ENCODE results near the gene SMTNL2.
"Not testable (repeated sequence)": the region's sequence is repeated elsewhere in the genome, so short reads cannot be mapped to it uniquely, and the experiment has no call there.

SMTNL2 gene

GRCh38 chr17:4585638-4585994 is 1.3 kb downstream of the SMTNL2 start:
- no peak for DNase-seq (ENCODE audit: low read depth)

DNA sequence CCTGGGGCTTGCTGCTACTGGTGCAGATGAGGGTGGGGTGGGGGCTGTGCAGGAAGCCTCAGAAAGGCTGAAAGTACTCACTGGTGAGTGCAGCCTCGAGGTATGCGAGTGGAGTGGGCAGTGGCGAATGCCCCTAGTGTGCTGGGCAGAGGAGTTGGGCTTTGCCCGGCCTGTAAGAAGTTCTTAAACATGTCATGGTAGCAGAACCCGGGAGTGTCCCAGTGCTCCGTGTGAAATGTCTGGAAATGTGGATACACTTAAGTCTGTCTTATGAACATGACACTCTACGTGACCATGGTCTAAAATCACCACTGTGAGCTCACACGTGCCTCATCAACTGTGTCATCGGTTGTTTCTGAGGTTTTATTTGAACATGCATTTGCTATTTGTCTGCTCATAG is 1.7 kb downstream of the SMTNL2 start:
- no peak for DNase-seq (ENCODE audit: low read depth)

DNA sequence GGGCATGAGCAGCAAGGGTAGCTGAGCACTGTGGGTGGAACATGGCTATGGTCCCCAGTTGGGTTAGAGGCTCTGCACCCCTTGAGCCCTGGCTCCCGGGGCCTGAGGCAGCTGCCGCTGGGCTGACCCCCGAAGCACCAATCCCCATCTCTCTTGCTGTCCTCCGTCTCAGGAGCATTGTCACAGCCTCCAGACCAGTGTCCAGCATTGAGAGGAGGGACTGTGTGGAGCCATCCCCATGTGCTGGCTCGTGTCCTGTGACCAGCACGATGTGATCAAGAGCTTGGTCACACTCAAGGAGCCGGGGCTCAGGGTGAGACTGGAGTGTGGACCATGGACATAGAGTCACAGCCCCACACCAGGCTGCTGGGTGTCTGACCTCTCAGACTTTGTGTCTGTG is 2.9 kb downstream of the SMTNL2 start:
- no peak for DNase-seq (ENCODE audit: low read depth)

GRCh38 chr17:4587803-4588202 is 3.5 kb downstream of the SMTNL2 start:
- DNase-seq (ENCODE audit: low read depth) = no peak

DNA sequence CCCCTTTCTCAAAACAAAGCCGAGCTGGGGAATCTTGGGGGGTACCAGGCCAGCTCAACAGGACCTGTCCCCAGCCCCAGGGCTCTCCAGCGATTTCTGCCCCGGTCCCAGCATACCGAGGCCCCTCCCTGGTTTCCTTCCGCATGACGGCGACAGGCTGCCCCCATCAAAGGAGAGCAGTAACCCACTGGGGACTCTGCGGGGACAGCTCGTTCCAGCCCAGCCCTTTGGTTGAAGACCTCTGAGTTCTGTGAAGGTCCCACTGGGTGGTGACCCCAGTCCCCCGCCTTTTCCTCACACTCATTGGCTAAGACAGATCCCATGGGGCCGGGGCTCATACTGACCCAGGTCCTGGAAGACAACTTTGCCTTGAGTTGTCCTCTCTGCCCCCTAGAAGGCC is 4.1 kb downstream of the SMTNL2 start:
- no peak for DNase-seq (ENCODE audit: low read depth)

- DNase-seq (ENCODE audit: low read depth) = no peak
Observed at GRCh38 chr17:4588898-4589625, 4.7 kb downstream of the SMTNL2 start.

DNA sequence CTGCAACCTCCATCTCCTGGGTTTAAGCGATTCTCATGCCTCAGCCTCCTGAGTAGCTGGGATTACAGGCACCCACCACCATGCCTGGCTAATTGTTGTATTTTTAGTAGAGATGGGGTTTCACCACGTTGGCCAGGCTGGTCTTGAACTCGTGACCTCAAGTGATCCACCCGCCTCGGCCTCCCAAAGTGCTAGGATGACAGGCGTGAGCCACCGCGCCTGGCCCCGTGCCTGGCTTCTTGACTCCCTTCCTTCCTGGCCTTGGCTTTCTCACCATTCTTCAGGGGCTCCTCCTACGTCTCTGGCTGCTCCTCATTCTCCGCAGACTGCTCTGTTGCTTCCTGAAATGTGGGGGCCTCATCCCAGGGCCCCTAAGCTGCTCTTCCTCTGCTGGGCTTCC is 5.7 kb downstream of the SMTNL2 start:
- DNase-seq (ENCODE audit: low read depth) = not testable (repeated sequence)

GRCh38 chr17:4590981-4591453 is 6.7 kb downstream of the SMTNL2 start:
- DNase-seq (ENCODE audit: low read depth) = no peak

GRCh38 chr17:4591529-4591928 is 7.2 kb downstream of the SMTNL2 start:
- no peak for DNase-seq (ENCODE audit: low read depth)

DNA sequence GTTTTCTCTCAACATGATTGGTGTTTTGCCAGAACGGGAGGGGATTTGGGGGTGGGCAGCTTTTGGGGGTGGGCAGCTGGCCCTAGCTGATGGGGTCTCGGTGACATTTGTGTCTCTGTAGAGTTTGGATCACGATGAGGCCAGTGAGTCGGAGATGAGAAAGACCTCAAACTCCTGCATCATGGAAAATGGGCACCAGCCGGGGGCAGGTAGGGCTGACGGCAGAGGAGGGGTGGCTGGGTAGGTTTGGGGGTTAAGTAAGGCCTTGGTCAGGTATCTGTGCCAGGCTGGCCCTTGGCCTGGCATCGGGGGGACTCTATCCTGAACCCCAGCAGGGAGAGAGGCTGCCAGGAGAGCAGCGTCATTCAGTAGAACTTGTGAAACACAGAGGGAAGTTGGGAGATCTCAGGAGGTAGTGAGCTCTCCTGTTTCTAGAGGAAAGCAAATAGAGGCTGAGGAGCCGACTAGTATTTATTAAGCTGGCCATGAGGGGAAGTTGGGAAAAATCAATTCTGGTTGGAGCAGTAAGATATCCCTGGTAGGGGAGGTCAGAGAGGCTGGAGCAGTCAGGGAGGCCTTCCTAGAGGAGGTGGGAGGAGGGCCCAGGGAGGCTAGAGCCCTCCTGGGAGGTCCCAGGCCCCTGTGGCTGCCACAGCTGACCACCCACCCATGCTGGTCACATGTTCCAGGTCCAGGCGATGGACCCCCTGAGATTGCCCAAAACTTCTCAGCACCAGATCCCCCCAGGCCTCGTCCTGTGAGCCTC is 8.1 kb downstream of the SMTNL2 start:
- DNase-seq (ENCODE audit: low read depth) = no peak

GRCh38 chr17:4593021-4593421 is 8.7 kb downstream of the SMTNL2 start:
- DNase-seq (ENCODE audit: low read depth) = no peak

DNA sequence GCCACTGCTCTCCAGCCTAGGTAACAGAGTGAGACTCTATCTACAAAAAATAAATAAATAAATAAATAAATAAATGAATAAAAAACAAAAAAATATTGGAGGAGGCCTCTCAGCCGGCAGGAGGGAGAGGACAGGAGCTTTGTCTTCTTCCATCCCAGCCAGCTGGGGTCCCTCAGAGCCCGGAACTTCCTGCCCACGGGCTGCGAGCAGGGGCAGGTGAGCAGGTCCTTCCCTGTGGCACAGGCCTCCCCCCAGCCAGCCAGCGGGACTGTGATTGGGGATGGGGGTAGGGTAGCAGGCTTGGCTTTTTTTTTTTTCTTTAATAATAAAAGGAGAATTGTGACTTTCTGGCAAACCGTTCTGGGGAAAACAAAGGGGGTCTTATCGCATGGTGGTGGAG is 10.1 kb downstream of the SMTNL2 start:
- DNase-seq (ENCODE audit: low read depth) = no peak

DNA sequence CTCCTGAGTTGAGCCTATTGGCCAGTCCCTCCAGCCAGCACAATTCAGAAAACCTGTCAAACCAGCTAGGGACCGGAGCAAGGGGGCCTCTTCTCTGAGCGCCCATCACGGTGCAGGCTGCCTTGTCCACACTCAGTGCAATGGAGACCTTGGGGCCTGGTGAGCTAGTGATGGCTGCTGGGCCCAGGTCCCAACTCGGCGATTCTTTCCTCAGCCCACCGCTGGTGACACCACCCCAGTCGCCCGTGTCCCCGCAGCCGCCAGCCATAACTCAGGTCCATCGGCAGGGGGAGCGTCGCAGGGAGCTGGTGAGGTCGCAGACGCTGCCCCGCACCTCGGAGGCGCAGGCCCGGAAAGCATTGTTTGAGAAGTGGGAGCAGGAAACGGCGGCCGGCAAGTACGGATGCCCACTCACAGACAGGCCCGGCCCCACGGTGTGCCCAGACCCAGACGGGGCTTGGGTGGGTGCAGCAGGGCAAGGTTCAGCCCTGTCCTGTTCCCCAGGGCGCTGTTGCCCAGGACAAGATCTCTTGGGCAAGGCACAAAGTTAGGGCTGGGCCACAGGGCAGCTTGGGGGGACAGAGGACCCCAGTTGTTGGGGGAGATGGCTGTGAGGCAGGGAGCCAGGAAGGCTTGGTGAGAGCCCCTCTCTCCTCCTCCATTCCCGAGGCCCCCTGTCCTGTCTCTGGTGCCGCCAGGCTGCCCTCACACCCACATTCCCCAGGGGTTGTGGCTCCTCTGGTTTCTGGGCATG is 10.8 kb downstream of the SMTNL2 start:
- DNase-seq (ENCODE audit: low read depth) = no peak

- DNase-seq (ENCODE audit: low read depth) = not testable (repeated sequence)
Observed at GRCh38 chr17:4595685-4596342, 11.5 kb downstream of the SMTNL2 start.

DNA sequence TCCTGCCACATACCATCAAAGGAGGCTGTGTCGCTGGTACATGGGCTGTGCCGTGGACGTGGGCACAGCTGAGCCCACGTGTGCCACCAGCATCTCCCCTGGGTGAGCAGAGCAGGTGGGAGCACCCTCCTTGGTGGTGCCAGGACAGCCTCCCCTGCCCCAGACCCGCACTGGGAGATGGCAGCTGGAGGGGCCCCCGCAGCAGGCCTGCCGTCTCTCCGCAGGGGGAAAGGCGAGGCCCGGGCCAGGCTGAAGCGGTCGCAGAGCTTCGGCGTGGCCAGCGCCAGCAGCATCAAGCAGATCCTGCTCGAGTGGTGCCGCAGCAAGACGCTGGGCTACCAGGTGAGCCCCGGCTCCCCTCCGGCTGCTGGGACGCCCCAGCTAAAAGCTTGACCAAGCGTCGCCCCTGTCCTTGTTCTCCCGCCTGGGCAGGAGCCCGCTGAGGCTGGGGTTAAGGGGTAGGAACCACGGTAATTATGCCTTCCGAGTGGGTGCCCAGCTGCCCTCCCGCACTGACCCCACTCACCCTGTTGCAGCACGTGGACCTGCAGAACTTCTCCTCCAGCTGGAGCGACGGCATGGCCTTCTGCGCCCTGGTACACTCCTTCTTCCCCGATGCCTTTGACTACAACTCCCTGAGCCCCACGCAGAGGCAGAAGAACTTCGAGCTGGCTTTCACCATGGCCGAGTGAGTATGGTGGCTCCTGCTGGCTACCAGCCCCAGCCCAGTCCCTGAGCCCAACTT is 12.5 kb downstream of the SMTNL2 start:
- DNase-seq (ENCODE audit: low read depth) = no peak

DNA sequence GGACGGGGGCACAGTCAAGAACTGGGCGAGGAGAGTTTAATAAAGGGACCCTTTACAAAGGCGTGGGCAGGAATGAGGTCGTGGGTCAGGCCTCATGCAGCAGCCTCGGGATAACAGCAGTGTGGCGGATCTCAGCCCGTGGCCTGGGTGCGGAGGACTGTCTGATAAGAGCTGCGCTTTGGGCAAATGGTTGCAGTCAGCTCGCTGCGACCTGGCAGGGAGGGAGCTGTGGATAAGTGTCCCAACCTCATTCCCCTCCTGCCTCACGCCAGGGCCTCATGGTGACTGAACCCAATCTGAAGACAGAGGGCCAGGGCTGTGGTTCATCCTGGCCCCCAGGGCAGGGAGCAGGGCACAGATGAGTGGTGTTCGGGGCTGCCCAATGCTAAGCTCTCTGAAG is 13.6 kb downstream of the SMTNL2 start:
- DNase-seq (ENCODE audit: low read depth) = no peak

DNA sequence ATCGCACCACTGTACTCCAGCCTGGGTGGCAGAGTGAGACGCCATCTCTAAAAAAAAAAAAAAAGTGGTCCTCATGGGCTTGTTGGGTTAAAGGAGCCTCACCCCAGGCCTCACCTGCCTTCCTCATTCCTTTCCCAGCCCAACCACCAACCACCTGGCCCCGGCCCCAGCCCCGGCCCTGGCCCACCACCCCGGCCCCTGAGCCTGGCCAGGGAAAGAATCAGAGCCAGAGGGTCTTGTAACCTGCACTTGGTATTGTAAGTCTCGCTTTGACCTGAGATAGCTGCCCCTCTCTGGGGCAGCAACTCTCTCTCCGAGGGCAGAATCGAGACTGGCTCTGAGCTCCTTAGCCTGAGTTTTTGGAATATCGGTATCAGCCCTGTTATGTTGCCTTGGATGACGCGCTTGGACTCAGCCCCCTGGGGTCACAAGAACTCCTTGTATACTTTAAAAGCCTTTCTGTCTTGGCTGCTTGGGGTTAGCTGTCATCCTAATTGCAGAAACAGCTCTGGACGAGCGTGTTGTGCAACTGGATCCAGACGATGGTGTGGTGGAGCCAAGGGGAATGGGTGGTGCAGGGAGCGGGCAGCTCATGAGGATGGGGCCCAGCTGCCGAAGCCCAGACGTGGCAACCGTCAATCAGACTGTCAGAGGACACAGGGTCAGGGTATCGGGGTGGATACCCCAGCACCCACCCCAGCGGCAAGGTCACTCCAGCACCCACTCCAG is 14.6 kb downstream of the SMTNL2 start:
- DNase-seq (ENCODE audit: low read depth) = no peak

GRCh38 chr17:4599505-4600281 is 15.4 kb downstream of the SMTNL2 start:
- no peak for DNase-seq (ENCODE audit: low read depth)

- DNase-seq (ENCODE audit: low read depth) = no peak
Observed at GRCh38 chr17:4600563-4600962, 16.2 kb downstream of the SMTNL2 start.

DNA sequence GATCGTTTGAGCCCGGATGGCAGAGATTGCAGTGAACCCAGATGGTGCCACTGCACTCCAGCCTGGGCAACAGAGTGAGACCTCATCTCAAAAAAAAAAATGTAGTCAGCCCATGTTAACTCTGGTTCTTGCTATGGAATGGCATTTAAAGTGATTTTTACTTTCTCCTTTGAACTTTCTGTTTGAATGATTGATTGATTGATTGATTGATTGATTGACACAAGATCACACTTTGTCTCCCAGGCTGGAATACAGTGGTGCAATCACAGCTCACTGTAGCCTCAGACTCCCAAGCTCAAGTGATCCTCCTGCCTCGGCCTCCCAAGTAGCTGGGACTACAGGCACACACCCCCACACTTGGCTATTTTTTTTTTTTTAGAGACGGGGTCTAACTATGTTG is 17.0 kb downstream of the SMTNL2 start:
- no peak for DNase-seq (ENCODE audit: low read depth)

All from GM04503 (cell line).